Nephron progenitor cell (in vitro differentiated cells): Measurements from ENCODE around the gene CHMP6.
A peak's percentile ranks its signal among the peaks of the same experiment; 100 is the strongest.
"Not testable (repeated sequence)": the region's sequence is repeated elsewhere in the genome, so short reads cannot be mapped to it uniquely, and the experiment has no call there.

Experiments
- DNase-seq: peaks from one replicate; pipeline ENCODE4 v3.0.0; 2021
- H3K27ac Mint-ChIP-seq: 2 replicates; pipeline ENCODE4 v1.8.0; 2021; ENCODE audit warnings: mild to moderate bottlenecking, moderate library complexity, mixed read lengths
- H3K27me3 Mint-ChIP-seq: 2 replicates; pipeline ENCODE4 v1.8.0; 2021; ENCODE audit warnings: mild to moderate bottlenecking, low read depth, mixed read lengths; ENCODE audit not compliant: poor library complexity
- H3K36me3 Mint-ChIP-seq: 2 replicates; pipeline ENCODE4 v1.8.0; 2021; ENCODE audit warnings: low read depth, mixed read lengths
- H3K4me1 Mint-ChIP-seq: 2 replicates; pipeline ENCODE4 v1.8.0; 2021; ENCODE audit warnings: mixed read lengths
- H3K4me3 Mint-ChIP-seq: 2 replicates; pipeline ENCODE4 v1.8.0; 2021; ENCODE audit warnings: mild to moderate bottlenecking, moderate library complexity, mixed read lengths
- H3K9me3 Mint-ChIP-seq: 2 replicates; pipeline ENCODE4 v1.8.0; 2021; ENCODE audit warnings: mild to moderate bottlenecking, moderate library complexity, mixed read lengths
- TF ChIP-seq, protein P1 (sequence below): fragments of 200-600 bp; sonication (generic); IDR thresholded peaks from 2 replicates; pipeline ENCODE4 v1.5.0; 2021; ENCODE audit warnings: antibody characterized with exemption

Gene CHMP6

DNA sequence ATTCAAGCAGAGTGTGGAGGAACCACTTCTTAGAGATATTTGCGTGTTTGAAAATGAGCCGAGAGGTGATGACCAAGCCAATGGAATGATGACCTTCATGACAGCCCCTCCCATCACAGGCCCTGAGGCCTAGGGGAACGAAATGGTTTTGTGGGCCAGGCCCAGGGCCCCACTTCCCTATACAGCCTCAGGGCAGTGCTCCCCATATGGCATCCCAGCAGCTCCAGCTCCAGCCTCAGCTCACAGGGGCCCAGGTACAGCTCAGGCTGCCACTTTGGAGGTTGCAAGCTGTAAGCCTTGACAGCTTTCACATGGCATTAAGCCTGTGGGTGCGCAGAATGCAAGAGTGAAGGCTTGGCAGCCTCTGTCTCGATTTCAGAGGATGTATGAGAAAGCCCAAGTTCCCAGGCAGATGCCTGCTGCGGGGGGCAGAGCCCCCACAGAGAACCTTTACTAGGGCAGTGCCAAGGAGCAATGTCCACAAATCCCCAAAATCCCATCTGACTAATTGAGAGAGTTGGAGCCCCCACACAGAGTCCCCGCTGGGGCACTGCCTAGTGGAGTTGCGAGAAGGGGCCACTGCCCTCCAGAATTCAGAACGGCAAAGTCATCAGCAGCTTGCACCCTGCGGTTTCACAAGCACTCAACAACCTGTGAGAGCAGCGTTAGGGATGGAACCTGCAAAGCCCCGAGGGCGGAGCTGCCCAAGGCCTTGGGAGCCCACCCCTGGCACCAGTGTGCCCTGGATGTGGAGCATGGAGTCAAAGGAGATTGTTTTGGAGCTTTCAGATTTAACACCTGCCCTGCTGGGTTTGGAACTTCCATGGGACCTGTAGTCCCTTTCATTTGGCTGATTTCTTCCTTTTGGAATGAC, 21.2 kb downstream of the CHMP6 start:
- peaks cover 19% of the 10 kb centered on the region for H3K36me3 Mint-ChIP-seq
- H3K27ac Mint-ChIP-seq = no peak overlapping the region
- H3K4me1 Mint-ChIP-seq = peaks cover 4% of the 10 kb centered on the region
- no peak for DNase-seq
- peaks cover 48% of the 10 kb centered on the region for H3K9me3 Mint-ChIP-seq
- TF ChIP-seq, protein P1, sequence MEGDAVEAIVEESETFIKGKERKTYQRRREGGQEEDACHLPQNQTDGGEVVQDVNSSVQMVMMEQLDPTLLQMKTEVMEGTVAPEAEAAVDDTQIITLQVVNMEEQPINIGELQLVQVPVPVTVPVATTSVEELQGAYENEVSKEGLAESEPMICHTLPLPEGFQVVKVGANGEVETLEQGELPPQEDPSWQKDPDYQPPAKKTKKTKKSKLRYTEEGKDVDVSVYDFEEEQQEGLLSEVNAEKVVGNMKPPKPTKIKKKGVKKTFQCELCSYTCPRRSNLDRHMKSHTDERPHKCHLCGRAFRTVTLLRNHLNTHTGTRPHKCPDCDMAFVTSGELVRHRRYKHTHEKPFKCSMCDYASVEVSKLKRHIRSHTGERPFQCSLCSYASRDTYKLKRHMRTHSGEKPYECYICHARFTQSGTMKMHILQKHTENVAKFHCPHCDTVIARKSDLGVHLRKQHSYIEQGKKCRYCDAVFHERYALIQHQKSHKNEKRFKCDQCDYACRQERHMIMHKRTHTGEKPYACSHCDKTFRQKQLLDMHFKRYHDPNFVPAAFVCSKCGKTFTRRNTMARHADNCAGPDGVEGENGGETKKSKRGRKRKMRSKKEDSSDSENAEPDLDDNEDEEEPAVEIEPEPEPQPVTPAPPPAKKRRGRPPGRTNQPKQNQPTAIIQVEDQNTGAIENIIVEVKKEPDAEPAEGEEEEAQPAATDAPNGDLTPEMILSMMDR = no peak
- H3K27me3 Mint-ChIP-seq = peaks cover 8% of the 10 kb centered on the region
- no peak overlapping the region for H3K4me3 Mint-ChIP-seq

DNA sequence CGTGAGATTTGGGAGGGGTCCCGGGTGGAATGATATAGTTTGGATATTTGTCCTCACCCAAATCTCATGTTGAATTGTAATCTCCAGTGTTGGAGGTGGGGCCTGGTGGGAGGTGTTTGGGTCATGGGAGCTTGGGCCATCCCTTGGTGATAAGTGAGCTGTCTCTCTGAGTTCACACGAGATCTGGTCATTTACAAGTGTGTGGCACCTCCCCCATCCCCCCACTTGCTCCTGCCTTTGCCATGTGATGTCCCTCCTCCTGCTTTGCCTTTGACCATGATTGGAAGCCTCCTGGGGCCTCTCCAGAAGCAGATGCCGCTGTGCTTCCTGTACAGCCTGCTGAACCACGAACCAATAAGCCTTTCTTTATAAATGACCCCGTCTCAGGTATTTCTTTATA, 22.0 kb downstream of the CHMP6 start:
- Mint-ChIP-seq H3K36me3 (peaks cover 19% of the 10 kb centered on the region), H3K27me3 (peaks cover 6% of the 10 kb centered on the region), H3K4me1 (peaks cover 12% of the 10 kb centered on the region), H3K4me3 (no peak overlapping the region), H3K9me3 (peaks cover 48% of the 10 kb centered on the region), H3K27ac (no peak overlapping the region)
- TF ChIP-seq, protein P1 = no peak
- no peak for DNase-seq

DNA sequence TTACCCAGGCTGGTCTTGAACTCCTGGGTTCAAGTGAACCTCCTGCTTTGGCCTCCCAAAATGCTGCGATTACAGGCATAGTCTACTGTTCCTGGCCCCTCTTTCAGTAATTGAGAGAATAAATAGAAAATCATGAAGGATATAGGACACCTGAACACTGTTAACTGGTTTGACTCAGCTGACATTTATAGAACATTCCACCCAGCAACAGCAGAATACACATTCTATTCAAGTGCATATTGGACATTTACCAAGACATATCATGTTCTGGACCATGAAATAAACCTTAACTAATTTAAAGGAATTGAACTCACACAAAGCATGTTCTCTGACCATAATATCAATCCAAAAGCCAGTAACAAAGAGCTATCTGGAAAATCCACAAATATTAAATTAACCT, 23.5 kb downstream of the CHMP6 start:
- Mint-ChIP-seq H3K27me3 (peaks cover 6% of the 10 kb centered on the region), H3K27ac (no peak overlapping the region), H3K36me3 (peaks cover 19% of the 10 kb centered on the region), H3K4me3 (no peak overlapping the region), H3K4me1 (peaks cover 27% of the 10 kb centered on the region), H3K9me3 (peaks cover 46% of the 10 kb centered on the region)
- TF ChIP-seq, protein P1 = no peak
- DNase-seq = no peak

DNA sequence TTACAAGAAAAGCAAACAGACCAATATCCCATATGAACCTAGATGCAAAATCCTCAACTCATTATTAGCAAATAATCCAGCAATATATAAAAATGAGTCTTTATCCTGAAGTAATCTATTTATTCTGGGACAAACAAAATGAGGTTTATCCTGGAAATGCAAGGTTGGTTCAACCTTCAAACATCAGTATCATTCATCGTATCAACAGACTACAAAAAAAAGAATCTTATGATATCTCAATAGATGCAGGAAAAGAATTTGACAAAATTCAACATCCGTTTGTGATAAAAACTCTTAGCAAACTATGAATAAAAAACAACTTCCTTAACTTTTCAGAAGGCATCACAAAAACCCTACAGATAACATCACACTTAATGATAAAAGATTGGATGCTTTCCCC, 24.9 kb downstream of the CHMP6 start:
- Mint-ChIP-seq H3K9me3 (peaks cover 32% of the 10 kb centered on the region), H3K36me3 (peaks cover 12% of the 10 kb centered on the region), H3K4me1 (peaks cover 28% of the 10 kb centered on the region), H3K4me3 (no peak overlapping the region), H3K27ac (no peak overlapping the region), H3K27me3 (peaks cover 5% of the 10 kb centered on the region)
- TF ChIP-seq, protein P1 = no peak
- no peak for DNase-seq

DNA sequence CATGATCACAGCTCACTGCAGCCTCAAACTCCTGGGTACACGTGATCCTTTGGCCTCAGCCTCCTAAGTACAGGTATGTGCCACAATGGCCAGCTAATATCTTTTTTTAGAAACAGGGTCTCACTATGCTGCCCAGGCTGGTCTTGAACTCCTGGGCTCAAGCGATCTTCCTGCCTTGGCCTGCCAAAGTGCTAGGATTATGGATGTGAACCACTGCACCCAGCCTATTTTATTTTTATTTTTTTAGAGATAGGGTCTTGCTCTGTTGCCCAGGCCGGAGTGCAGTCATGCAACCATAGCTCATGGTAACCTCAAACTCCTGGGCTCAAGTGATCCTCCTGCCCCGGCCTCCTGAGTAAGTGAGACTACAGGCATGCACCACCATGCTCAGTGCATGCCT, 25.7 kb downstream of the CHMP6 start:
- not testable (repeated sequence) for DNase-seq, H3K27me3 Mint-ChIP-seq, H3K27ac Mint-ChIP-seq, H3K4me3 Mint-ChIP-seq
- Mint-ChIP-seq H3K36me3 (peaks cover 12% of the 10 kb centered on the region), H3K9me3 (peaks cover 25% of the 10 kb centered on the region), H3K4me1 (peaks cover 36% of the 10 kb centered on the region)

DNA sequence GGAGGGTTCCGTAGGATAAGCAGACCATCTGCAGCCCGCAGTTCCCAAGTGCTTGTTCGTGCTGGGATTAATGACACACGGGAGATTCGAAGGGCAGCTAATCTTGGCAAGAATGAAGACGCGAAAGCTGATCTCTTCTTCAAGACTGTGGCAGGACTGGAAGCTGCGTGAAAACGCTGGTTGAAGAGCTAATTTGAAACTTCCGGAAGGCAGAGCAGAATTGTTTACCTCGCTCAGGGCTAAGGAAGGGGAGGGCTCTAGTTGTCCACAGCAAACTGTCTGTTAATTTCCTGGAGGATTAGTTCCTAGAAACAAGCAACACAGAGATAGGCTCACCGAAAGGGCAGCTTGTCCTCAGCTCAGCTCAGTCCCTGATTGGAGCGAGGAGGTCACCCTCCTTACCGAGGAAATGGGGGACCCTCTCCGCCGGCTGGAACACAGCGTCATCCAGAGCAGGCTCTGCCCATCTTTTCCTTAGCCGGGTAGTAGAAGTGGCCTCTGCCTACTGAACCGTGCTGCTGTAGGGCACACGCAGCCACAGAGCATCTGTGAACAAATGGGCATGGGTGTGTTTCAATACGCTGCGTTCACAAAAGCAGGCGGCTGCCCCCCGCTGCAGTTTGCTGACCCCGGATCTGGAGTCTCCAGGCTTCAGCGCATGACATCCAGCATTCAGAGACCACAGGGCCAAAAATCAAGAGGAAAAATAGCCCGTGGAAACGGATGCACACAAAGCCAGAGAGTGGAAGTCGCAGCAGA, 26.6 kb downstream of the CHMP6 start:
- Mint-ChIP-seq H3K4me1 (peaks cover 38% of the 10 kb centered on the region), H3K36me3 (peaks cover 12% of the 10 kb centered on the region), H3K27me3 (peaks cover 3% of the 10 kb centered on the region), H3K4me3 (peak overlapping the region; percentile 26), H3K27ac (peak overlapping the region; percentile 97), H3K9me3 (peaks cover 24% of the 10 kb centered on the region)
- DNase-seq = no peak
- TF ChIP-seq, protein P1 = no peak
